ENCODE data around the gene ASPDH.

Gene ASPDH

DNA sequence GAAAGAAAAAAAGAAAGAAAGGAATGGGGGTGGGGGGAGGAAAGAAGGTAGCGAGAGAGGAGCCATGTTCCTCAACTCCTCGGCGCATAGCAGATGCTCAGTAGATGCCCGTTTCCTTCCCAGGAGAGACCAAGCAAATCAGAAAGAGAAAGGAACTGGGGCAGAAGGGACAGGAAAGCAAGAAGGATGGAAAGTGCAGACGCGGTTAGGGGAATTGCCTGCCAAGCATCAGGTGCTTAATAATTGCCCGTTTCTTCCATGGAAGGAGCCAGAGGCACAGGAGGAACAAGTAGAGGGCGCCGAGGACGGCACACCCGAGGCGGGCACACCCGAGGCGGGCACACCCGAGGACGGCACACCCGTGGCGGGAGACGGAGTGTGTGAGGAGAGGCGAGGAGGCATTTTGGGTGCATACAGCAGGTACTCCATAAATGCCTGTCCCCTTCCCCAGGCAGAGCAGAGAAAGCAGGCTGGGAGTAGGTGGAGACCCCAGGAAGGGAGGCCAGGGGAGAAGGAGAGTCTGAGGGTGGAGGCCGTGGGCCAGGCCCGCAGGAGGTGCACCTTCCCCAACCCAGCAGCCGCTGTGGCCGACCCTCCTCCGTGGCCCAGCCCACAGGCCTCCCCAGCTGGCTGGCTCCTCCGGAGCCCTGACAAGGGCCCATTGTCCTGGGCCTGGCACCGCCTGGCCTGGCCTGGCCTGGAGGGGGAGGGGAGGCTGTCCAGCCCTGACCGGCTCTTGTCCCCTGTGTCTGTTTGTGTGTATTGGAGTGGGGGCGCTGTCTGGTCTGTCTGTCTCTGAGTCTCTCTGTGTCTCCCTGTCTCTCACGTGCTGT is 17.3 kb downstream of the ASPDH start:
- no peak for DNase-seq (ENCODE audit: low spot score)

DNA sequence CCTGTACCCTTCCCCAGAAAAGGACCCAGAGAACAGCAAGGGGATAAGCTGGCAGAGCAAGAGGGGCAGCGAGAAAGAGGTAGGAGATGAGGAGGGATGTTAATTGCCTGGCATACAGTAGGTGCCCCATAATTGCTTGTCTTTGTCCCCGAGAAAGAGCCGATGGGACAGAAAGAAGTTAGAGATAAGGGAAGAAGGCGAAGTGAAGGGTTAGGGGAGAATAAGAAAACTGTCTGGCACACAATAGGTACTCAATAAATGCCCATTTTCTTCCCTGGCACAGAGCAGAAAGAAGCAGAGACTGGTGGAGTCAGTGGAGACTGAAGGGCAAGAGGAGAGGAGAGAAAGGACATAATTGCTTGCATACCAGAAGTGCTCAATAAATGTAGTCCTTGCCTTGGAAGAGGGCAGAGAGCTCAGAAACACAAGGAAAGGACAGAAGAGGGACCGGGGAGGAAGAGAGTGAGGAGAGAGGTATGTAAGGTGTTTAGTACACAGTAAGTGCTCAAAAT is 18.6 kb downstream of the ASPDH start:
- no peak for DNase-seq (ENCODE audit: low spot score)

DNA sequence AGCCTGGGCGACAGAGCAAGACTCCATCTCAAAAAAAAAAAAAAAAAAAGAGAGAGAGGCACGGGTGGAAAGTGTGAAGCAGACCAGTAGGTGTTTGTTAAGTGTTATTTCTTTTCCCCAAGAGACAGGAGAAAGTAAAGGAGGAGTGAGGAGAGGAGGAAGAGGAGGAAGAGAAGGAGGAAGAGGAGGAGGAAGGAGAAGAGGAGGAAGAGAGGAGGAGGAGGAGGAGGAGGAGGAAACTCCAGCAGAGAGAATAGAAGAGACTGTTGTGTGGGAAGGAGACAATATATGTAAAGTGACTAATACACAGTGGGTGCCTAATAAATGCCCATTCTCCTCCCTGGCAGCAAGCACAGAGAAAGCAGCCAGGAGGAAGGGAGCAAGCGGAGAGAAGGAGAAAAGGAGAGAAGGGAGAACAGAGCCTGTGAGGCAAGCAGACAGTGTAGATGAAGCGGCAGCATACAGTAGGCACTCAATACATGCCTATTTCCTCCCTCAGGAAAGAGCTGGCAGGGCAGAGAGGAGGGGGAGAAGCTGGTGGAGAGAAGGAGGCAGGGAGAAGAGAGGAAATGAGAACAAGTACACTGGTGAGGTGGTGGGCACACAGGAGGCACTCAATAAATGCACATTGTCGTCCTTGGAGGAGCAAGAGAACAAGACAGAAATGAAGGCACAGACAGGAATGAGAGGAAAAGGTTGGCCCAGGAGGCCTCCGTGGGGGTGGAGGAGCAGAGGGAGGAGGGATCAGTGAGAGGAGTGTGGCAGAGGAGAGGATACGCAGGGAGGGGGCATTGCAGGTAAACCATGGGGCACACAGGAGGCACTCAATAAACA is 19.3 kb downstream of the ASPDH start:
- no peak for DNase-seq (ENCODE audit: low spot score)

DNA sequence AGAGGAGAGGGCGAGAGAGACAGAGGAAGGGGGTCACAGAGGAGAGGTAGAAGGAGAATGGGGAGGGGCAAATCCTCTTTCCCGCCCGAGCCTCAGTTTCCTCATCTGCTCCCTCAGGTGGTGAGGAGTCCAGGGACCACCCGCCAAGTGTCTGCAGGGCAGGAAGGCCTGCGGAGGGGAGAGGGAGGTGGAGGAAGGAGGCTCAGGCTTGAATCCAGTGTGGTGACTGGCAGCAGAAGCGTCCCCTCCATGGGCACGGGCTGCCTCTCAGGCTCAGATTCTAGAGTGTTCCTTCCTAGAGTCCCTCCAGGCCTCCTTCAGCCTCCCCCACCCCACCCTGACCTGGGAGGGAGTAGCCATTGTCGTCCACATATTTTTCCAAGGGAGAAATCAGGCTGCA is 20.5 kb downstream of the ASPDH start:
- no peak for DNase-seq (ENCODE audit: low spot score)

DNA sequence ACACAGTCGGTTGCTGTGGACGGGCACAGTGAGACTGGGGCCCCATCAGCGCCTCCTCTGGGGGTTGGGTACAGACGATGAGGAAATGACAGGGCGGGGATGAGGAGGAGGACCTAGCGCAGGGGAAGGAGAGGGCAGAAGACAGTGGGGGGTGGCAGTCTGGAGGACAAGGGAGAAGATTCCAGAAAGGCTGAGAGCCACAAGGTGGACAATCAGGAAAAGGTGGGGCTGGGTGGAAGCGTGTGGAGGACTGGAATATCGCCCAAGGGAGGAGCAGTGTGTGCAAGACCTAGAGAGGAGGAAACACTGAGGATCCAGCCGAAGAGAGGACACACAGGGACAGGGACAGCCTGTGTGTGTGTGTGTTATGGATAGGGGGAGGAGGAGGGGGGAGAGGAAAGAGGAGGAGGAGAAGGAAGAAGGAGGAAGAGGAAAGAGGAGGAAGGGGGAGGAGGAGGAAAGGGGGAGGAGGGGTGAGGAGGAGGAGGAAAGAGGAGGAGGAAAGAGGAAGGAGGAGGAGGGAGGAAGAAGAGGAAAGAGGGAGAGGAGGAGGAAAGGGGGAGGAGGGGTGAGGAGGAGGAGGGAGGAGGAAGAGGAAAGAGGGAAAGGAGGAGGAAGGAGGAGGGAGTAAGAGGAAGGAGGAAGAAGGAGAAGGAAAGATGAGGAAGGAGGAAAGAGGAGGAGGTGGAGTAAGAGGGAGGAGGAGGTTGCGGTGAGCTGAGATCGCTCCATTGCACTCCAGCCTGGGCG is 21.2 kb downstream of the ASPDH start:
- no peak for DNase-seq (ENCODE audit: low spot score)

DNA sequence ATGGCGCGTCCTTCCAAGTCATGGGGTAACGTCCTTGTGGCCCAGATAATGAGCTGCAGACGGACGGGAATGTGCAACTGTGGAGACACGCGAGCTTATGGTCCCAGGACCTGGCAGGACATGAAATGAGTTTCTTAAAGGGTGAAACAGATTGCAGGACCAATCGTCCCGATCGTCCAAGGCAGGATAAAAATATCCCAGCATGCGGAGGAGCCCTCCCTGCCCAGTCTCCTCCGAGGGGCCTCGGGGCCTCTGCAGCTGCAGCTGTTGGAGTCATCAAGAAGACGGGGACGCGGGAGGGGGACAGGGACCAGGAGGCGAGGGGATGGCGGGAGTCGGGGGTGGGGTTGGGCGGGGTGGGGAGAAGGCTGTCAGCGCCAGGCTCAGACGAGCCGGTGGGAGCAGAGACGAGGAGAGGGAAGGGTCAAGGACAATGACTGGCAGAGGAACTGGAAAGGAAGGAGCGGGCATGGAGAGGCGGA is 22.7 kb downstream of the ASPDH start:
- no peak for DNase-seq (ENCODE audit: low spot score)

DNA sequence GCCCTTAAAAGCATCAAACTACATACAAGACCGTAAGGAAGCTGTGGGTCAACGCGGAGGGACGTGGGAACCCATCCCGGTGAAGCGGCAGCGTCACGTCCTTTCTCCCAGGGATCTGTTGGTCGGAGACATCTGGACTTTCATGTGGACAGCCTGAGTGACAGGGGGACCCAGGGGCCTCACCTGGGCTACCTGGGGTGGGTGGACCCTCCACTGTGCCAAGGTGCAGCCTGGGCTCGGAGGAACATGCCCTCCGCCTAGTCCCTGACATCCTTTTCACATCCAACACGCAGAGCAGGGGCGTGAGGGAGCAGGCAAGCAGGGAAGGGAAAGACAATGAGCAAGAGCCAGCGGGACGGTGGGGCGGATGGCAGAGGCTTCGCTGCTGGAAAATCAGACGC is 23.3 kb downstream of the ASPDH start:
- DNase-seq (ENCODE audit: low spot score): no peak

DNA sequence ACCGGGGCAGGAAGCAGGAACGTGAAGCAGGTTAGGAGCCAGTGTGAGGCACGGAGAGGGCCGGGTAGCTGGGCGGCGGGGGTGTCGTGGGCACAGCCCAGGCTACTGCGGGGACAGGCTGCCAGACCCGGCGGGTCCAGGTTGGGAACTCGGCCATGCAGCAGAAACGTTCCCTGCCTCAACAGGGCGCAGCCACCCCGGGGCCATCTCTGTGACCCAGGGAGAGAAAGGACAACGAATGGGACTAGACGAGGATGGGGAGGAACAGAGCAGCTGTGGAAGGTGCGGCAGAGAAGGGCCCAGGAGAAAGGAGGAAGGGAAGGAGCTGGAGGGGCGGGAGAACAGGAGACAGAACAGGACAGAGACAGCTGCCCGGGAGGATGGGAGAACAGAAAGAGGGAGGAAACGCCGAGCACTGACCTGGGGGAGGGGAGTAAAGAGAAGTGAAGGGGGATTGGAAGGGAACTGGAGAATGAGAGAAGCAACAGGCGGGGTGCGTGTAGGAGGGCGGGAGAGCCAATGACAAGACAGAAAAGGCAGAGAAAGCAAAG is 24.2 kb downstream of the ASPDH start:
- DNase-seq (ENCODE audit: low spot score): no peak

DNA sequence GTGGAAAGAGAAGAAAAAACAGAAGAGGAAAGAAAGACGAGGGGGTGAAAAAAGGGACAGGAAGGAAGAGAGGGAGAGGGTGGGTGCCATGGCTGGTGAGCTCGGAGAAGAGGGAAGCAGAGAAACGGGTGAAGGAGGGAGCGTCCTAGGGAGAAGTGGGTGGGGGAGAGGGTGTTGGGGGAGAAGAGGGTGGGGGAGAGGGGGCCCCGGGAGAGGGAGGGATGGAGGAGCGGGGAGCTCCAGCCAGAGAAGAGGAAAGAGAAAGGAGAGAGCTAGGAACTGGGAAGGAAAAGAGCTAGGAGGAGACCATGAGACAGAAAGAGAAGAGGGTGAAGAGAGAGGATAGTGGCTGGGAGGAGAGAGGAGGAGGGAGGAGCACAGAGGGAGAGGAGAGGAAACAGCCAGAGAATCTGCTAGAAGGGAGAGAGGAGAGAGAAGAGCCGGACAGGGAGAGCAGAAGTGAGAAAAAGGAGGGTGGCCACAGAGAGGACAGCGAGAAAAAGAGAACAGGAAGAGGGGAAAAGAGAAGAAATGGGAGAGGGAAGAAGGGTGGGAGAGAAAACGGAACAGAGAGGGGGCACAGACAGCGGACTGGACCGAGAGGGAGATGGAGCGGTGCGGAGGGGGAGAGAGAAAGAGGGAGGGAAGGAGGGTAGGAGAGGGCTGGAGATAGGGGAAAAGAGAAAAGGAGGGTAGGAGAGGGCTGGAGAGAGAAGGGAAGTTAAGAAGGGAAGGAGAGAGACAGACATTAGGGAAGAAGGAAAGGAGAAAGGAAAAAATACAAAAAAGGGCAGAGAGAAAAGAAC is 25.1 kb downstream of the ASPDH start:
- DNase-seq (ENCODE audit: low spot score): no peak

DNA sequence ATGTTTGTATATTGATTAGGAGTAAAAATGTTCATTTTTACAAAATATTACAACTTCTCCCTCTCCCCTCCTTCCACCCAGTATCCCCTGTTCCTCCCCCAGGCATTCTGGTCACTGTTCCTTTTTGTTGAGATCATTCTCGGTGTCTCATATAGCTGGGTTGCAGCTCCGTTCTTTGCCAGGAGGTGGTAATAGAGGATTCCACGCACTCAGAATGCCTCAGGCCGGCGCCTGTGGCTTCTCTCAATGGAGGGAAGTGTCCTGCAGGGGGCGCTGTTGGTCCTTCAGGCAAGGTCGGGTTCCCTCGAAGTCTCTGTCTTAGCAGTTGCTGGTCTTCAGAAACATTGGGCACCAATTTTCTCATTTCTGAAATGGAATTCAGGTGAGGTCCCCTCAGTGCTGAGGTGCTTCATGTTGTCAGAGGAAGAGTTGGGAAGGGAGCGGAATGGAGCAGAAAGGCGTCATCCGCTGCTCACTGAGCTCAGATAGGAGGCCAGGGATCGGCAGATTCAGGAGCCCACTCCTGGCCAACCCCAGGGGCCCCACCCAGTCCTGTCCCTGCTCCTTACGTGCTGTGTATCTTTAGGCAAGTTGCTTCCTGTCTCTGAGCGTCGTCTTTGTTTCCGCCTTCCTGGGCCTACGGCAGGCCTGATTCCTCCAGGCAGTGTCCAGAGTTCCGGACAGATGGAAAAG is 26.7 kb downstream of the ASPDH start:
- DNase-seq (ENCODE audit: low spot score): peak; percentile 42

DNA sequence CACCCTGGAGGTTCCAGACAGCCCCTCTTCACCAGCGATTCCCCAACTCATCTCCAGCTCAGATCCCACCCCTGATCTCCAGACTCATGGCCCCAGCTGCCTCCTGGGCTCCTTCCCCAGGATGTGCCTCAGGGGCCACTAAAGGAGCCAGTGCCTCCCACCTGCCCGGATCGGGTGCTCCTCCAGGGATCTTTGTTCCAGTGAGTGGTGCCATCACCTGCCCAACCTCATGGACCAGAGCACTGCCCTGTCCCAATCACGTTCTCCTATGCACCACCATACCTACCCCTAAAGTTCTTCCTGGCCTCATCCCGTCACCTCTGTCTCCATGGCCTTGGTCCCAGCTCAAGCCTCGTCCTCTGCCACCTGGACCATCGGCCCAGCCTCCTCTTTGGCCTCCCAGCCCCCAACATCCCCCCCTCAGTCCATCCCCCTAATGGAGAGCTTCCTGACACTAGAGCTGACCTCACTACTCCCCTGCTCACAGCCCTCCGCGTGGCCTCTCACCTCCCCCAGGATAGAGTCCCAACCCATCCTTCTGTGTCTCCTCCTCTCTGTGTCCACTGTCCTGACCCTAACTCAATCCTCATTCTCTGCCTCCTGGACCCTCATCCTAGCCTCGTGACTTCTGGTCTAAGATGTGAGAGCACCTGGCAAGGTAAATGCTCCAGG is 28.3 kb downstream of the ASPDH start:
- DNase-seq (ENCODE audit: low spot score): no peak

DNA sequence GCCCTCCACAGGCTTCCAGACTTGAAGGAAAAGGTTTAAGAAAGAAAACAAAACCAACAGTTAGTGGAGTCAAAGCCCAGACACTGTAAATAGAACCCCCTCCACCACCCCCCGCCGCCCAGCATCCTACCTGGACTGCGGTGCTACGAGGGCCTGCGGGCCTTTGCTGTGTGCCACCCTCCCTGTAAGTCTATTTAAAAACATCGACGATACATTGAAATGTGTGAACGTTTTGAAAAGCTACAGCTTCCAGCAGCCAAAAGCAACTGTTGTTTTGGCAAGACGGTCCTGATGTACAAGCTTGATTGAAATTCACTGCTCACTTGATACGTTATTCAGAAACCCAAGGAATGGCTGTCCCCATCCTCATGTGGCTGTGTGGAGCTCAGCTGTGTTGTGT is 30.8 kb downstream of the ASPDH start:
- no peak for DNase-seq (ENCODE audit: low spot score)

DNA sequence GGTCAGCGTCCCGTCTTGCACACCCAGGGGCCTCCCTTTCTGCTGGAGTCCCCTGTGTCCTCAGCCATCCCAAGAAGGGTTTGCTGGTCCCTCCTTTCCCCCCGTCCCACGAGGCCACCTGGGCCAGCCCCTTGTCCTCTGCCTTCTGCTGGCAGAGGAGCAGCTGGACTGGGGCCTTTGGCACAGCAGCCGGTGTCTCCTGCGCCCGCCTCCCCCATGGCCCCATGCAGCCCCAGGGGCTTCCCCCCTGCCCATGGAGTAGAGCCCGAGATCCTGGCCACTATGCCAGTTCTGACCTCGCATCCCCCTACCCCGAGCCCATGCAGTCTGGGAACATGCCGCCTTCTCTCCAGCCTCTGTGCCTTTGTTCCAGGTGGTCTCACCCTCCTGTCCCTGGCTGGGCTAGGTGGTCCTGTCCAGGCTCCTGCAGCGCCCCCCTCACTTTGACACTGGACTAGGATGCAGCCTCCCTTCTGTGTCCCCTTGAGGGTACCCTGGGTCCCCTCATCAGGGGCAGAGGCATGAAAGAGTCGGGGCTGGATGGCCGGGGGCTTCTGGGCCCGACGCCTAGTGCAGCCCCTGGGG is 31.4 kb downstream of the ASPDH start:
- no peak for DNase-seq (ENCODE audit: low spot score)

DNA sequence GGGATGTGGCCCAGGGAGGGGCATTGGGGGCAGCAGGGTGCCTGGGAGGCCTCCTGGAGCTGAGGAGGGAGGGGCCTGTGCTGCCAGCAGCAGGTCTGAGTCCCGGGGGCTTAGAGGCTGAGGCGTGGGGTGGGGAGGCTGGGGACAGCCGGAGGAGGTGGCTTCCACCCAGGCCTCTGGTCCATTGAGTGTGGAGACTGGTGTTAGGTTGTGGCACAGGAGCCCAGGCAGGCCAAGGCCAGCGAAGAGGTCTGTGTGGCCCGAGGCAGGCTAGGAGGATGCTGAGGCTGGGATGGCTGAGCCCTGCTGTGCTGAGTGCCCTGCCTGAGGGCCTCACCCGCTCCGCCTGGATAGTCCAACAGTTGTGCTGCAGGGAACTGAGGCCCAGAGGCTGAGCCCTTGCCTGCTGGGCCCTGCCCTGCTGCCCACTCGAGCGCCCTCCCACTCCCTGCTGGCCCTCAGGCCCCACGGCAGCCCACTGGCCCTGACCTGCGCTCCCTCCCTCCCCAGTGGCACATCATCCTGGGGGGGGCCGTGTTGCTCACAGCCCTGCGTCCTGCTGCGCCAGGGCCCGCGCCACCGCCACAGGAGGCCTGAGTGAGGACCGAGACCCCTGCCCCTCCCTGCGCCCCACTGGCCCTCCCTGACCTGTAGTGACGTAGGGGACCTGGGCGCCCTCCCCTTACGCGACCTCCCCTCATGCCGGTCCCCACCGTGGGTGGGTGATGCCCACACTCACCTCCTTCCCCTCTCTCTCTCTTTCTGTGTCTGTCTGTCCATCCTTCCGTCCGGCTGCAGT is 32.2 kb downstream of the ASPDH start:
- DNase-seq (ENCODE audit: low spot score): no peak

DNA sequence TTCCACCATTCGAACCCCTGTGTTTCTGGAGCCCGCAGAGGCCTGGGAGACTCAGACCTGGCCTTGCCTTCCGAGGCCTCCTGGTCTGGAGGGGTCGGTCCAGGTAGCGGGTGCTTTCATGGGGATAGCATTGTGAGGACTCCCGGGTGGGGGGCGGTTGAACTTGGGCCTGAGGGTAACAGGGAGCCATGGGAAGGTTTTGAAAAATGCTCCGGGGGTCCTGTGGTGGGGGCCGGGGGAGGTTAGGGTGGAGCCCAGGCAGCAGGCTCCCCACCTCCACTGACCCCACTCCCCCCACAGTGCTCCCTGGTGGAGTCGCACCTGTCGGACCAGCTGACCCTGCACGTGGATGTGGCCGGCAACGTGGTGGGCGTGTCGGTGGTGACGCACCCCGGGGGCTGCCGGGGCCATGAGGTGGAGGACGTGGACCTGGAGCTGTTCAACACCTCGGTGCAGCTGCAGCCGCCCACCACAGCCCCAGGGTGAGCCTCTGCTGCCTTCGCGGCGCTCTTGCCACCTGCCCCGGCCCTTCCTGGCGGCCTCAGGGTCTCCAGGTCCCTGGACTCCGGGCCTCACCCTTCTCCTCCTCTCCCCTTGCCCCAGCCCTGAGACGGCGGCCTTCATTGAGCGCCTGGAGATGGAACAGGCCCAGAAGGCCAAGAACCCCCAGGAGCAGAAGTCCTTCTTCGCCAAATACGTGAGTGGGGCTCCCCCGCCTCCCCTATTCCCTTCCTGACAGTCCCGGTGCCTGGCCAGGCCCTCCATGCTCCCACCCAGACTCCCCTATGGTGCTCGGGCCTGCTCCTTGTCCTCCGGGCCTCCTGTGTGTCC is 33.2 kb downstream of the ASPDH start:
- no peak for DNase-seq (ENCODE audit: low spot score)

DNA sequence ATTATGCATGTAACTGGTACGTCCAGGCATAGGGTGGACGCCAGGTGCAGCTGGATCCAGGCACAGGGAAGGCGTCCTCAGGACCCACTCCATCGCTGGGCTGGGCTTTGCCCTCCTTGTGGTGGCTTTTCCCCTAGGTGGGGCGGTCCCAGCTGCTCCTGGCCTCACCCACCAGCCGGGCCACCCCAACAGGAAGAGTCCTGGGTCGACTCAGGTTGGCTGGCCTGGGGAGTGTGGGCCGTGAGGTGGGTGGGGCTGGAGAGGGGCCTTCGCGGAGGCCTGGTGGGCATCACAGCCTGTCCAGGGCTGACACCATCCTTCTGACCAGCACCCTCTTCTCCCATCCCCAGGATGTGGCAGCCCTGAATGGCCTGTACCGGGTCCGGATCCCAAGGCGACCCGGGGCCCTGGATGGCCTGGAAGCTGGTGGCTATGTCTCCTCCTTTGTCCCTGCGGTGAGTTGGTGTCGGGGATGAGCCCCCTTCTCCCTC is 33.9 kb downstream of the ASPDH start:
- DNase-seq (ENCODE audit: low spot score): no peak

DNA sequence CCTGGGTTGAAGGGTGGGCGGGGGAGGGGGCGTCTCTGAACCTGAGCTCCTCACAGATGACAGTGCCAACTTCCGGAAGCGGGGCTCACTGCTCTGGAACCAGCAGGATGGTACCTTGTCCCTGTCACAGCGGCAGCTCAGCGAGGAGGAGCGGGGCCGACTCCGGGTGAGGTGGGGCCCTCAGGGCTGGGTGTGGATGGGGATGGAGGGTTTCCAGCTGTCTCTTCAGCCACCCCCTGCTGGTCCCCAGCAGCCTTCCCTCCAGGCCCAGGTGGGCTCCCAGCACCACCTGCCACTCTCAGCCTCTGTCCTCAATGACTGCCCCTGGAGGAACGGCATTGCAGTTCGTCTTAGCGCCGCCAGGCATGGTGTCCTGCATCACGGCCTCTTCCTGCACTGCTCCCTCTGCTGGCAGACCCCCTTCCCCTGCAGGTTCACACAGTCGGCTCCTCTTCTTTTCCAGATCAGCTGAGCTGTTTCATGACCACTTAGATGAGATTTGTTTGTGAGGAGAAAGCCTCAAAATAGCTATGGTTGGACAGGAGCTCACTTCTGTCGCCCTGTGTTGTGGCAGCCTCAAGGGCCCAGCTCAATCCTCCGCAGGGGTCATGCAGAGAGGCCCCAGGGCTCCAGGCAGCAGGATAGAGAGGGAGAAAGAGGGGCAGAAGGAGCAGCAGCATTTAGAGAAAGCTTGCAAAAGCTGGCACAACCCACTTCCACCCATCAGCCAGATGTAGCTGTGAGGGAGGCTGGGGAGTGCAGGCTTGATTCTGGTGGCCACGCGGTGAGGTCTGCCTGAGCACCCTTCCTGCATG is 34.6 kb downstream of the ASPDH start:
- DNase-seq (ENCODE audit: low spot score): no peak

Measured in activated CD4-positive, alpha-beta T cell treated with anti-CD3 and anti-CD28 coated beads, Interleukin-2, Interleukin-4, amounts not matched to agents 100 ng/mL and 50 ng/mL, durations not matched to agents 16 hours and 8 hours (primary cell).